Ovary (tissue), 9 donors: ENCODE measurements around the gene EPS8L1. TPM values are rescaled to one million over a fixed set of nuclear protein-coding genes. Genes with fewer than 3 reads are reported as not detected.

Experiments used
- DNase-seq, 5 donors: peaks; one replicate each; pipeline ENCODE4 v3.0.0-alpha.2; 2019 to 2020
- H3K27ac ChIP-seq, 2 donors: fragments of 200-600 bp; one replicate each; pipeline versions ENCODE4 v1.5.1 to v1.8.0; 2019 to 2022
- H3K27me3 ChIP-seq: fragments of 200-600 bp; one replicate; pipeline ENCODE4 v1.8.0; 2022
- H3K36me3 ChIP-seq: fragments of 200-600 bp; sonication (generic); one replicate; pipeline ENCODE4 v1.5.1; 2019
- H3K4me1 ChIP-seq: one replicate; pipeline ENCODE4 v1.8.1; 2013; ENCODE audit warnings: mild to moderate bottlenecking, moderate library complexity; ENCODE audit not compliant: insufficient read depth
- H3K4me3 ChIP-seq: fragments of 200-600 bp; sonication (generic); one replicate; pipeline ENCODE4 v1.5.1; 2017
- H3K9me3 ChIP-seq, 2 donors: fragments of 200-600 bp in 1 of 2; sonication (generic) in 1 of 2; one replicate each; pipeline versions ENCODE4 v1.5.1 to v1.8.1; 2013 to 2019; ENCODE audit warnings: mild to moderate bottlenecking in 1 of 2, moderate library complexity in 1 of 2
- CTCF ChIP-seq, 3 donors: fragments of 450-650 bp in 2 of 3; fragments of 200-600 bp in 1 of 3; IDR thresholded peaks; one replicate each; pipeline versions ENCODE4 v1.5.1 to v1.8.0; 2016 to 2022; ENCODE audit warnings: antibody characterized with exemption in 3 of 3, mild to moderate bottlenecking in 1 of 3
- EP300 ChIP-seq: sonication (generic); formaldehyde crosslinking; IDR thresholded peaks from one replicate; pipeline ENCODE4 v1.6.1; 2017; ENCODE audit warnings: antibody characterized with exemption
- POLR2A ChIP-seq: fragments of 450-650 bp; IDR thresholded peaks from one replicate; pipeline ENCODE4 v1.6.1; 2017; ENCODE audit warnings: antibody characterized with exemption, mild to moderate bottlenecking, moderate library complexity
- WGBS, 3 donors: extraction: QIAGEN DNeasy Blood & Tissue Kit in 1 of 3; methylation state at CpG; one replicate each; pipeline versions ENCODE4 v1.1.5 to v1.1.7; 2013 to 2017; 5-methylcytosine and 5-hydroxymethylcytosine counted together
- intact Hi-C, 4 donors: fragments of 100-400 bp; cut with DNase I; formaldehyde crosslinking; loops; one replicate each; pipeline versions ENCODE4 v1.11.0 to v1.15.1; 2022 to 2023
- polyA plus RNA-seq, 2 donors: library from polyadenylated mRNA; stranded (reverse); fragments of 200-250 nt in 1 of 2; fragments of 350-450 nt in 1 of 2; fragmentation: Illumina TruSeq in 1 of 2; extraction: RNeasy Lipid Tissue Mini Kit (QIAGEN cat#74804) in 1 of 2; gene quantifications; one replicate each; pipeline ENCODE4 v1.2.3, GENCODE V29; 2013 to 2014
- total RNA-seq, 7 donors: library from RNA; depleted of rRNA in 2 of 7; stranded (reverse); fragments of >200 nt in 2 of 7; fragmentation: NEBNext Ultra II Directional in 3 of 7; extraction: Animal tissue kit (Norgen Biotek cat#: 25700) in 3 of 7; gene quantifications; one replicate each; pipeline versions ENCODE4 v1.1.0 to v1.2.4, GENCODE V29; 2016 to 2023
- donor health status: DM: no; HTN: no; CAD: no; lungs with moderate emphysema.
- donor health status: DM: no; HTN: no; CAD: no.
- donor health status: Bipolar disorder and iron deficiency.
- donor health status: DM: yes; HTN: yes; CAD: no.
- donor health status: DM: no; HTN: no; CAD: no.
- donor health status: DM: yes; HTN: yes; CAD: no.

The EPS8L1 gene
- total and polyA plus RNA-seq, 9 donors, result 0.87 to 142 (median 5.1) TPM

- Histone ChIP-seq H3K36me3 (no peaks in the 10 kb centered on the region), H3K27me3 (no peaks in the 10 kb centered on the region), H3K9me3 (no peaks in the 10 kb centered on the region), H3K27ac (no peak overlapping the region), H3K4me3 (no peak overlapping the region), H3K4me1 (no peaks in the 10 kb centered on the region)
- WGBS, 3 donors, result 84 to 90% (median 88%) methylated on average over 17 of the region's 17 CpGs
- intact Hi-C loops, result no loop called here
- no peak for DNase-seq
- TF ChIP-seq EP300 (no peak), POLR2A (no peak), CTCF (IDR thresholded peaks at IDR 0.05) (no peak)
Observed at GRCh38 chr19:55046975-55047622, 28.6 kb upstream of the EPS8L1 start.

- Histone ChIP-seq H3K27me3 (no peaks in the 10 kb centered on the region), H3K4me1 (no peaks in the 10 kb centered on the region), H3K9me3 (no peaks in the 10 kb centered on the region), H3K36me3 (no peaks in the 10 kb centered on the region), H3K27ac (no peak overlapping the region), H3K4me3 (no peak overlapping the region)
- WGBS, 3 donors, result 92 to 94% (median 92%) methylated on average over 12 of the region's 12 CpGs
- TF ChIP-seq EP300 (no peak), POLR2A (no peak), CTCF (IDR thresholded peaks at IDR 0.05) (no peak)
- intact Hi-C loops, result no loop called here
- no peak for DNase-seq
Observed at GRCh38 chr19:55047951-55048350, 27.7 kb upstream of the EPS8L1 start.

- 94 to 96% (median 95%) methylated on average over 15 of the region's 15 CpGs for WGBS, 3 donors
- TF ChIP-seq POLR2A (no peak), EP300 (no peak), CTCF (IDR thresholded peaks at IDR 0.05) (no peak)
- H3K4me1 ChIP-seq, result no peaks in the 10 kb centered on the region
- no peak for DNase-seq
- H3K27me3 ChIP-seq, result no peaks in the 10 kb centered on the region
- no peaks in the 10 kb centered on the region for H3K9me3 ChIP-seq
- no peaks in the 10 kb centered on the region for H3K36me3 ChIP-seq
- H3K27ac ChIP-seq, result no peak overlapping the region
- intact Hi-C loops, result no loop called here
- no peak overlapping the region for H3K4me3 ChIP-seq
Observed at GRCh38 chr19:55048446-55048845, 27.2 kb upstream of the EPS8L1 start.

- H3K9me3 ChIP-seq, result no peaks in the 10 kb centered on the region
- H3K4me3 ChIP-seq, result no peak overlapping the region
- no peak for TF ChIP-seq EP300
- no peak for TF ChIP-seq CTCF (IDR thresholded peaks at IDR 0.05)
- no peak for TF ChIP-seq POLR2A
- H3K27ac ChIP-seq, result no peak overlapping the region
- H3K27me3 ChIP-seq, result no peaks in the 10 kb centered on the region
- DNase-seq, result no peak
- no peaks in the 10 kb centered on the region for H3K36me3 ChIP-seq
- WGBS, 3 donors, result 94 to 96% (median 96%) methylated on average over 25 of the region's 25 CpGs
- H3K4me1 ChIP-seq, result no peaks in the 10 kb centered on the region
- intact Hi-C loops, result no loop called here
Observed at GRCh38 chr19:55050749-55051532, 24.7 kb upstream of the EPS8L1 start.
